Thoracic aorta (tissue), 2 donors: Measurements from ENCODE around the gene LMX1B. TPM values are rescaled to one million over a fixed set of nuclear protein-coding genes. Genes with fewer than 3 reads are reported as not detected.

Experiments used
- ATAC-seq: fragments of 150-250 bp; one replicate; pipeline ENCODE4 v1.8.0; 2017; ENCODE audit warnings: low read depth; ENCODE audit not compliant: insufficient number of reproducible peaks, low FRiP score
- DNase-seq: peaks from one replicate; pipeline ENCODE4 v3.0.0-alpha.2; 2020; ENCODE audit warnings: low spot score
- H3K27ac ChIP-seq, 2 donors: fragments of 200-600 bp; sonication (generic); 1 replicate in 1 of 2; 2 replicates in 1 of 2; pipeline ENCODE4 v1.5.1; 2016; ENCODE audit warnings: mild to moderate bottlenecking in 2 of 2, moderate library complexity in 2 of 2
- H3K27me3 ChIP-seq: fragments of 200-600 bp; sonication (generic); replicated peaks from 2 replicates; pipeline ENCODE4 v1.6.0; 2016; ENCODE audit warnings: mild to moderate bottlenecking; ENCODE audit not compliant: insufficient read depth
- H3K36me3 ChIP-seq: fragments of 200-600 bp; sonication (generic); one replicate; pipeline ENCODE4 v1.5.1; 2016
- H3K4me1 ChIP-seq, 2 donors: fragments of 200-600 bp; sonication (generic); 1 replicate in 1 of 2; 2 replicates in 1 of 2; pipeline versions ENCODE4 v1.5.1 to v1.6.0; 2016; ENCODE audit warnings: low read depth in 2 of 2, mild to moderate bottlenecking in 1 of 2; ENCODE audit not compliant: control insufficient read depth in 1 of 2
- H3K4me3 ChIP-seq: fragments of 200-600 bp; sonication (generic); 2 replicates; pipeline ENCODE4 v1.5.1; 2016; ENCODE audit warnings: mild to moderate bottlenecking
- H3K9me3 ChIP-seq: fragments of 200-600 bp; sonication (generic); 2 replicates; pipeline ENCODE4 v1.5.1; 2016
- total RNA-seq, 2 donors: library from RNA; depleted of rRNA; stranded (reverse); fragments of >200 nt; gene quantifications; one replicate each; pipeline versions ENCODE4 v1.1.0 to v1.2.3, GENCODE V29; 2016
- TF ChIP-seq, protein P1 (sequence below): fragments of 200-600 bp; sonication (generic); IDR thresholded peaks from one replicate; pipeline ENCODE4 v1.5.1; 2019; ENCODE audit warnings: antibody characterized with exemption

LMX1B gene
- total RNA-seq, 2 donors from 2014 or later: not detected

DNA sequence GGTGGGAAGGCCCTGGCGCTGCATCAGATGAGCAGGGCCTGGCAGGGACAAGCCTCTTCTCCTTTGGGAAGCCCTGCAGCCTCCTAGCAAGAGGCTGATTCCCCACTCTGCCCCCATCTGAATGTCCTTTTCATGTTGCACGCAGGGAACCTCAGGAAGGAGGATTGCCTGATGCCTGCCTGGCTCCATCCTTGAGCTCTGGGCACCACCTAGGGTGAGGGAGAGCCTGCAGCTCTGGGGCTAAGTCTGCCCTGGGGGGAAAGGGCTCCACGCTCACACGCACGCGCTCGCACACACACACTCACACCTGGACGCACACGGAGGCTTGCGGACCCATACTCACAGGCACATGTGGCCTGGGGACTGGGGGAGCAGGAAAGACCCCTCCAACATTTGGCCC is 86.6 kb downstream of the LMX1B start:
- TF ChIP-seq, protein P1, sequence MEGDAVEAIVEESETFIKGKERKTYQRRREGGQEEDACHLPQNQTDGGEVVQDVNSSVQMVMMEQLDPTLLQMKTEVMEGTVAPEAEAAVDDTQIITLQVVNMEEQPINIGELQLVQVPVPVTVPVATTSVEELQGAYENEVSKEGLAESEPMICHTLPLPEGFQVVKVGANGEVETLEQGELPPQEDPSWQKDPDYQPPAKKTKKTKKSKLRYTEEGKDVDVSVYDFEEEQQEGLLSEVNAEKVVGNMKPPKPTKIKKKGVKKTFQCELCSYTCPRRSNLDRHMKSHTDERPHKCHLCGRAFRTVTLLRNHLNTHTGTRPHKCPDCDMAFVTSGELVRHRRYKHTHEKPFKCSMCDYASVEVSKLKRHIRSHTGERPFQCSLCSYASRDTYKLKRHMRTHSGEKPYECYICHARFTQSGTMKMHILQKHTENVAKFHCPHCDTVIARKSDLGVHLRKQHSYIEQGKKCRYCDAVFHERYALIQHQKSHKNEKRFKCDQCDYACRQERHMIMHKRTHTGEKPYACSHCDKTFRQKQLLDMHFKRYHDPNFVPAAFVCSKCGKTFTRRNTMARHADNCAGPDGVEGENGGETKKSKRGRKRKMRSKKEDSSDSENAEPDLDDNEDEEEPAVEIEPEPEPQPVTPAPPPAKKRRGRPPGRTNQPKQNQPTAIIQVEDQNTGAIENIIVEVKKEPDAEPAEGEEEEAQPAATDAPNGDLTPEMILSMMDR: no peak
- DNase-seq: no peak
- Histone ChIP-seq H3K36me3 (no peaks in the 10 kb centered on the region), H3K9me3 (no peaks in the 10 kb centered on the region), H3K27ac (no peak overlapping the region), H3K4me1 (peaks cover 4 to 11% of the 10 kb centered on the region in 2 donors), H3K4me3 (no peak overlapping the region), H3K27me3 (peaks cover 6% of the 10 kb centered on the region)
- no peak for ATAC-seq

DNA sequence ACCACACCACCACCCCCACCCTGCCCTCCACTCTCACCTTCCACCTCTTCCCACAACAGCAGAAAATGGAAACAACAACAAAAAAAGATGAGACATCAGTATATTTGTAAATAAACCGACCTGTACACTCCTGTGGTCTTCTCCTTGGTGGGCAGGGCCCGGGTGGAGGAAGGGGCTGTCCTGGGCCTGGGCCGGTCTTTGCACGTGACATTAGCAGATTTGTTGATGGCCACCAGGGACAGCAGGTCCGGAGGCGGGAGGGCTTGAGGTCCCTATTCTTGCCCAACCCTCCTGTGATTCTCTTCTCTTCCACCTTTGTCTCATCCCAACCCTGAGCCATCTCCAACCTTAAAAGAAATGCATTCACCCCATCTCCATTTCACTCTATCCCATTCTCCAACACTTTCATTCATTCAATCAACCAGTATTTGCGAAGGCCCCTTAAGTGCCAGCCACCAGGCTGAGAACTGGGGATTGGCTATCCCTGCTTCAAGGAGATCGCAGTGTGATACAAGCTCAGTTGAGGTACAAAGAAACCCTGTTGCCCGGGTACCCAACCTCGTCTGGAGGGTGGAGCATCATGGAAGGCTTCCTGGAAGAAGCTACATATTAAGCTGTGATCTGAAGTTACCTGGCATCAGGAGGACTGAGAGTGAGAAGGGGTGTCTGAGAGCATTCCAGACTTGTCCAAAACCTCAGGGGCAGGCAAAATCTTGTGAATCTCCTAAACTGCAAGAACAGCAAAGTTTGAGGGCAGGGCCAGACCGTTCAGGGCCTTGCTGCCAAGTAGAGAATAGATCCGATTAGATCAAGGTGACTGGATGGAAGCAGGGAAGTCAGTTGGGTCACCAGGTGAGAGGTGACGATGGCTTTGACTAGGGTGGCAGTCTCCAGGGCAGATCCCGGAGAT is 87.4 kb downstream of the LMX1B start:
- TF ChIP-seq, protein P1: no peak
- no peak overlapping the region for H3K4me3 ChIP-seq
- no peaks in the 10 kb centered on the region for H3K36me3 ChIP-seq
- H3K27me3 ChIP-seq: peaks cover 10% of the 10 kb centered on the region
- H3K4me1 ChIP-seq: peaks cover 4 to 16% of the 10 kb centered on the region in 2 donors
- no peaks in the 10 kb centered on the region for H3K9me3 ChIP-seq
- no peak overlapping the region for H3K27ac ChIP-seq
- ATAC-seq (no peak), DNase-seq (no peak)

DNA sequence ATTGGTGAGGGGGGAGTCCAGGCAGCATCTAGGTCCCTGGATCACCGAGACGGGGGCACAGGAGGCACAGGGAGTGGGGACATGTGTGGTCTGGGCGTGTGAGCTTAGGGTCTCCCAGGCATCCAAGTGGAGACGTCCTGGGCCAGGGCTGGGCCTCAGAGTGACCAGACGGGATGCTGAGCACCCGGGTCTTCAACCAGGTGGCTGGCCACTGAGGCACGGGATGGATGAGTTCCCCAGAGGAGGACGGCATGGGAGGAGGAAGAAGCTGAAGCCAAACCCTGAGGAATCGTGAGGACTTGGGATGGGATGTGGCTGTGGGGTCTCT is 88.0 kb downstream of the LMX1B start:
- ATAC-seq (no peak), DNase-seq (no peak)
- TF ChIP-seq, protein P1: no peak
- H3K36me3 ChIP-seq: no peaks in the 10 kb centered on the region
- peaks cover 10% of the 10 kb centered on the region for H3K27me3 ChIP-seq
- H3K27ac ChIP-seq: no peak overlapping the region
- H3K9me3 ChIP-seq: no peaks in the 10 kb centered on the region
- no peak overlapping the region for H3K4me3 ChIP-seq
- H3K4me1 ChIP-seq: peaks cover 4 to 16% of the 10 kb centered on the region in 2 donors

DNA sequence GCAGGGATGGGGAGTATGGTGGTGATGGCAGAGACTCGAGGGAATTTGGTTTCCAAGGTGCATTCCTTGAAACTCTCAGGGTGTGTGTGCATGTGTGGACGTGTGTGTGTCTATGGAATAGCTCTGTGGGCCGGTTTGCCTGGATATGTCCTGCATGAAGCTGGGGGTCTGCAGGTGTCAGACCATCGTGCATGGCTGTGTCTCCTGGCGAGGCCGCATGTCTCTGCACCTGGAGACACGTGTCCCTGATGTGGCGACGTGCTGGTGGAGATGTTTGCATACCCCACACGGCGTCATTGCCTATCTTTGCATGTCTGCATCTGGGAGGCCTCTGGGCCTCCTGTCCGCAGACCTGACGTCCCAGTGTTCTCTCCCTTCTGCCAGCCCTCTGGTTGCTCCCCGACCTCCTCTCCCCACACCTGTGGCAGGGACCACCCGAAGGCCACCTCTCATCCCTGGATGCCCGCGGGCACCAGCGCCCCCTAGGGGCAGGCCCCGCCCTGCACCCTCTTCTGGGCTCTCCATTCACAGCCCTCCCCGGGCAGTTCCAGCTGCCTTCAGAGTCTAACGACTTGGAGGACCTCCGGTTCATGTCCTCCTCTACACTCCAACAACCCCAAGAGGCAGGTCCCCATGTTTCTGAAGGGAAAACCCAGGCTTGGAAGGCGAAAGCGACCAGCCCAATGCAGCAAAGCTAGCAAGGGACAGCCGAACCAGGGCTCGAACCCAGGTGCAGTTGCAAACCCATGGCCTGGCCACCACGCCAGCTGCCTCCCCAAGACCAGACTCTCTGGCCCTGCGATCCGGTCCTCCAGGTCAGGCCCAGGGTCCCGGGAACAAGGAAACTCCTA is 88.6 kb downstream of the LMX1B start:
- ATAC-seq: no peak
- H3K27me3 ChIP-seq: peaks cover 10% of the 10 kb centered on the region
- no peak for DNase-seq
- H3K36me3 ChIP-seq: no peaks in the 10 kb centered on the region
- H3K9me3 ChIP-seq: no peaks in the 10 kb centered on the region
- TF ChIP-seq, protein P1: peak; percentile 37
- H3K27ac ChIP-seq: no peak overlapping the region
- H3K4me1 ChIP-seq: peaks cover 4 to 16% of the 10 kb centered on the region in 2 donors
- H3K4me3 ChIP-seq: no peak overlapping the region
